GM23248 (cell line): Measurements from ENCODE around the gene EID2. TPM values are rescaled to one million over a fixed set of nuclear protein-coding genes. Genes with fewer than 3 reads are reported as not detected.
A peak's percentile ranks its signal among the peaks of the same experiment; 100 is the strongest.

Source experiments
- DNase-seq: peaks from one replicate; pipeline ENCODE4 v3.0.0-alpha.2; 2015
- H2AFZ ChIP-seq: fragments of 200-600 bp; sonication (generic); 2 replicates; pipeline ENCODE4 v1.6.1; 2016; ENCODE audit warnings: antibody characterized with exemption
- H3F3A ChIP-seq: fragments of 200-600 bp; sonication (generic); 2 replicates; pipeline ENCODE4 v1.6.1; 2016; ENCODE audit warnings: mild to moderate bottlenecking, antibody characterized with exemption, mixed run types; ENCODE audit not compliant: insufficient read depth
- H3K27ac ChIP-seq: fragments of 200-600 bp; sonication (generic); 2 replicates; pipeline ENCODE4 v1.5.1; 2016; ENCODE audit warnings: mild to moderate bottlenecking
- H3K27me3 ChIP-seq: fragments of 200-600 bp; sonication (generic); replicated peaks from 2 replicates; pipeline ENCODE4 v1.6.1; 2016; ENCODE audit warnings: mild to moderate bottlenecking; ENCODE audit not compliant: insufficient read depth
- H3K36me3 ChIP-seq: fragments of 200-600 bp; sonication (generic); 2 replicates; pipeline ENCODE4 v1.6.1; 2016; ENCODE audit warnings: low read depth, mild to moderate bottlenecking
- H3K4me1 ChIP-seq: fragments of 200-600 bp; sonication (generic); 2 replicates; pipeline ENCODE4 v1.6.1; 2016; ENCODE audit warnings: mild to moderate bottlenecking; ENCODE audit not compliant: insufficient read depth
- H3K4me2 ChIP-seq: fragments of 200-600 bp; sonication (generic); one replicate; pipeline ENCODE4 v1.6.1; 2016; ENCODE audit warnings: mild to moderate bottlenecking; ENCODE audit not compliant: unreplicated experiment
- H3K4me3 ChIP-seq: fragments of 200-600 bp; sonication (generic); 2 replicates; pipeline ENCODE4 v1.5.1; 2016; ENCODE audit warnings: mild to moderate bottlenecking
- H3K79me2 ChIP-seq: fragments of 200-600 bp; sonication (generic); 2 replicates; pipeline ENCODE4 v1.6.1; 2016; ENCODE audit warnings: mild to moderate bottlenecking; ENCODE audit not compliant: insufficient read depth
- H3K9ac ChIP-seq: fragments of 200-600 bp; sonication (generic); 2 replicates; pipeline ENCODE4 v1.6.1; 2016; ENCODE audit warnings: mild to moderate bottlenecking
- H3K9me2 ChIP-seq: fragments of 200-600 bp; sonication (generic); 2 replicates; pipeline ENCODE4 v1.6.1; 2016; ENCODE audit warnings: mixed run types, mild to moderate bottlenecking, moderate library complexity; ENCODE audit not compliant: insufficient read depth
- H3K9me3 ChIP-seq: fragments of 200-600 bp; sonication (generic); one replicate; pipeline ENCODE4 v1.6.1; 2017; ENCODE audit warnings: low read depth
- H4K20me1 ChIP-seq: fragments of 200-600 bp; sonication (generic); 2 replicates; pipeline ENCODE4 v1.6.0; 2016; ENCODE audit not compliant: insufficient read depth
- EZH2 ChIP-seq: fragments of 200-600 bp; sonication (generic); IDR thresholded peaks from 2 replicates; pipeline ENCODE4 v1.6.1; 2018; ENCODE audit warnings: antibody characterized with exemption, mild to moderate bottlenecking; ENCODE audit not compliant: insufficient read depth, poor library complexity, severe bottlenecking
- EZH2phosphoT487 ChIP-seq: fragments of 200-600 bp; sonication (generic); IDR thresholded peaks from 2 replicates; pipeline ENCODE4 v1.6.1; 2018; ENCODE audit warnings: antibody characterized with exemption, moderate library complexity, mild to moderate bottlenecking, low read depth; ENCODE audit not compliant: insufficient read depth
- WGBS, 2 experiments: methylation state at CpG; one replicate each; pipeline ENCODE4 v1.1.6; 2015 to 2017; ENCODE audit warnings: low lambda C conversion rate in 2 of 2, low coverage in 1 of 2; ENCODE audit errors: missing lambda C conversion rate in 2 of 2; 5-methylcytosine and 5-hydroxymethylcytosine counted together
- in situ Hi-C: fragments of 300-500 bp; cut with MboI; formaldehyde crosslinking; loops from 2 replicates; pipeline ENCODE4 v1.15.0; 2020
- polyA plus RNA-seq: library from polyadenylated mRNA; unstranded; fragments of >200 nt; fragmentation: Nextera tagmentation; extraction: Ambion mirVana; gene quantifications from 2 replicates; pipeline ENCODE4 v1.2.1, GENCODE V29; 2016
- total RNA-seq: library from RNA; depleted of rRNA; stranded (reverse); fragments of >200 nt; shearing (Covaris generic); gene quantifications from 2 replicates; pipeline ENCODE4 v1.2.3, GENCODE V29; 2014

Gene EID2
- total and polyA plus RNA-seq, 2 experiments from 2014 or later = 14.3 to 14.9 TPM

DNA sequence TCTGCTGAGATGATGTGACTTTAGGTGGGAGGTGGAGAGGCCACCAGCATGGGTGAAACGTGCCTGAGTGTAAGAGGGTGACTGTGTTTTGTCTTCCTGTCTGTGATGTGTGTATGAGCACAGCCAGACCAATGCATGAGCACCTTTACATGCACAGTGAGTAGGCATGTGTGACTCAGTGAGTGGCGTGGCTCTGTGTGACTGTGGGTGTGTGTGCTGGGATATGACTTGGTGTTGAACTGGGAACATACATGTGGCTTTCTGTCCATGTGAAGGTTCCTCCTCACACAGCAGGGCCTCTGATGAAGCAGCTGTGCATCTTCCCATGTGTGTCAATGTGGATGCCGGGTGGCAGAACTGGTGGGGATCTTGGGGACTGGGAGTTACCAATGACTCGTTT, 42.5 kb upstream of the EID2 start:
- Histone ChIP-seq H3K36me3 (no peaks in the 10 kb centered on the region), H3K9me3 (no peaks in the 10 kb centered on the region), H4K20me1 (no peaks in the 10 kb centered on the region), H3K4me3 (no peak overlapping the region), H2AFZ (no peak overlapping the region), H3K27ac (no peak overlapping the region), H3K27me3 (no peaks in the 10 kb centered on the region), H3K9ac (no peak overlapping the region), H3K79me2 (no peaks in the 10 kb centered on the region), H3K4me1 (no peaks in the 10 kb centered on the region), H3K4me2 (no peak overlapping the region), H3K9me2 (no peaks in the 10 kb centered on the region), H3F3A (no peaks in the 10 kb centered on the region)
- DNase-seq = no peak
- TF ChIP-seq EZH2phosphoT487 (no peak), EZH2 (no peak)
- 0% methylated on average over 4 of the region's 4 CpGs for WGBS, 2 experiments
- in situ Hi-C loops = no loop called here

- Histone ChIP-seq H3K9me2 (no peaks in the 10 kb centered on the region), H3K36me3 (no peaks in the 10 kb centered on the region), H3K4me1 (no peaks in the 10 kb centered on the region), H3F3A (no peaks in the 10 kb centered on the region), H3K9me3 (no peaks in the 10 kb centered on the region), H4K20me1 (no peaks in the 10 kb centered on the region), H3K27ac (no peak overlapping the region), H3K79me2 (no peaks in the 10 kb centered on the region), H3K4me3 (no peak overlapping the region), H2AFZ (no peak overlapping the region), H3K4me2 (no peak overlapping the region), H3K9ac (no peak overlapping the region), H3K27me3 (no peaks in the 10 kb centered on the region; the same call in 1 of the 2 replicates)
- DNase-seq = peak; percentile 2
- in situ Hi-C loops = no loop called here
- WGBS, 2 experiments = 35 to 36% methylated on average over 3 of the region's 3 CpGs
- TF ChIP-seq EZH2phosphoT487 = no peak
- no peak for TF ChIP-seq EZH2
Measured at GRCh38 chr19:39568604-39569003, 28.6 kb upstream of the EID2 start.

GRCh38 chr19:39566064-39566463, 26.1 kb upstream of the EID2 start:
- Histone ChIP-seq H3K36me3 (no peaks in the 10 kb centered on the region), H3K9me2 (no peaks in the 10 kb centered on the region), H3F3A (no peaks in the 10 kb centered on the region), H3K79me2 (no peaks in the 10 kb centered on the region), H3K4me3 (no peak overlapping the region), H2AFZ (no peak overlapping the region), H3K9me3 (no peaks in the 10 kb centered on the region), H3K9ac (no peak overlapping the region), H3K27me3 (no peaks in the 10 kb centered on the region; the same call in 1 of the 2 replicates), H3K4me1 (no peaks in the 10 kb centered on the region), H4K20me1 (no peaks in the 10 kb centered on the region), H3K27ac (no peak overlapping the region), H3K4me2 (no peak overlapping the region)
- no peak for TF ChIP-seq EZH2phosphoT487
- TF ChIP-seq EZH2 = no peak
- WGBS, 2 experiments = 30 to 31% methylated on average over 3 of the region's 3 CpGs
- no peak for DNase-seq
- in situ Hi-C loops = no loop called here

DNA sequence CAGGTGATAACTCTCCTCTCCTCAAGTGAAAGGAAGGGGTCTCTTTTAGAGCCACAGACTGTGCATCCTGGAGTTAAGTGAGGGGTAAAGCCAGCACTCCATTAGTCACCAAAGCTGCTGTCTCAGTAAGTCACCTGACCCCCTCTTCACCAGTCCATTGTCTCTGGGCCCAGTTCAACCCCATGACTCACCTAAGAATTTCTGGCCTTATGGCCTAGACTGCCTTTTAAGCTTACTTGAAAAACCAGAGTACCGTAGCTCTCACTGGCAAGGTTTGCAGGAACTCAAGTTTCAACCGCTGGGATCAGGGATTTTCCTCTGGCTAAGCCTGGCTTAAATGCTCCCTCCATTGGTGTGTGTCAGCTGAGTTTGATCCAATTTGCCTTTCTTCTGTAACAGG, 23.4 kb upstream of the EID2 start:
- Histone ChIP-seq H3K9ac (no peak overlapping the region), H3F3A (no peaks in the 10 kb centered on the region), H3K4me1 (no peaks in the 10 kb centered on the region), H3K9me3 (no peaks in the 10 kb centered on the region), H3K4me2 (no peak overlapping the region), H3K27ac (no peak overlapping the region), H4K20me1 (no peaks in the 10 kb centered on the region), H2AFZ (no peak overlapping the region), H3K4me3 (no peak overlapping the region), H3K36me3 (no peaks in the 10 kb centered on the region), H3K79me2 (no peaks in the 10 kb centered on the region), H3K9me2 (no peaks in the 10 kb centered on the region), H3K27me3 (peaks cover 8% of the 10 kb centered on the region; the same call in 1 of the 2 replicates)
- TF ChIP-seq EZH2 (no peak), EZH2phosphoT487 (no peak)
- peak; percentile 24 for DNase-seq
- WGBS, 2 experiments = 44 to 46% methylated on average over 2 of the region's 2 CpGs
- in situ Hi-C loops = no loop called here

- no peak for DNase-seq
- H3F3A ChIP-seq = no peaks in the 10 kb centered on the region
- H2AFZ ChIP-seq = no peak overlapping the region
- H3K27ac ChIP-seq = no peak overlapping the region
- in situ Hi-C loops = no loop called here
- peaks cover 18% of the 10 kb centered on the region for H3K27me3 ChIP-seq
- H4K20me1 ChIP-seq = no peaks in the 10 kb centered on the region
- no peak overlapping the region for H3K4me2 ChIP-seq
- no peaks in the 10 kb centered on the region for H3K36me3 ChIP-seq
- no peaks in the 10 kb centered on the region for H3K9me2 ChIP-seq
- H3K9ac ChIP-seq = no peak overlapping the region
- no peaks in the 10 kb centered on the region for H3K4me1 ChIP-seq
- no peaks in the 10 kb centered on the region for H3K79me2 ChIP-seq
- H3K9me3 ChIP-seq = no peaks in the 10 kb centered on the region
- no peak for TF ChIP-seq EZH2
- no peak for TF ChIP-seq EZH2phosphoT487
- H3K4me3 ChIP-seq = no peak overlapping the region
- WGBS, 2 experiments = 48 to 50% methylated on average over 6 of the region's 6 CpGs
Measured at GRCh38 chr19:39558624-39559117, 18.7 kb upstream of the EID2 start.
